WTC11 (cell line): ENCODE data around the gene CYLC2. TPM values are rescaled to one million over a fixed set of nuclear protein-coding genes. Genes with fewer than 3 reads are reported as not detected.

ENCODE experiments used
- ATAC-seq: fragments of 200-7000 bp; cut with Tn5 transposase; 2 replicates; pipeline ENCODE4 v1.10.0; 2021; ENCODE audit warnings: mild to moderate bottlenecking, moderate library complexity
- CTCF ChIA-PET: fragments of 300-600 bp; sonication (Branson Sonifier 250); formaldehyde crosslinking; loops from one replicate; lab custom pipeline; 2021; ENCODE audit warnings: antibody characterized with exemption; lab: Charles Lee
- POLR2A ChIA-PET: fragments of 350-600 bp; sonication (Branson Sonifier 250); formaldehyde crosslinking; loops from one replicate; lab custom pipeline; 2021; ENCODE audit warnings: antibody characterized with exemption; lab: Charles Lee
- DNase-seq: peaks from one replicate; pipeline ENCODE4 v3.0.0; 2021; ENCODE audit warnings: low spot score
- H3K27ac Mint-ChIP-seq: 2 replicates; pipeline ENCODE4 v1.8.0; 2021; ENCODE audit warnings: mixed read lengths
- H3K27me3 Mint-ChIP-seq: 2 replicates; pipeline ENCODE4 v1.8.0; 2021; ENCODE audit warnings: low read depth, mild to moderate bottlenecking, moderate library complexity, mixed read lengths
- H3K36me3 Mint-ChIP-seq: 2 replicates; pipeline ENCODE4 v1.8.0; 2021; ENCODE audit warnings: mixed read lengths
- H3K4me1 Mint-ChIP-seq: 2 replicates; pipeline ENCODE4 v1.8.0; 2022; ENCODE audit warnings: mixed read lengths
- H3K4me3 Mint-ChIP-seq: 2 replicates; pipeline ENCODE4 v1.8.0; 2021; ENCODE audit warnings: mild to moderate bottlenecking, moderate library complexity, mixed read lengths
- H3K9me3 Mint-ChIP-seq: 2 replicates; pipeline ENCODE4 v1.8.0; 2021; ENCODE audit warnings: mixed read lengths
- AR ChIP-seq: fragments of 250-450 bp; sonication (Bioruptor Pico); IDR thresholded peaks from 2 replicates; pipeline ENCODE4 v1.9.0; 2021; ENCODE audit warnings: mild to moderate bottlenecking
- ARID4B ChIP-seq: sonication (generic); formaldehyde crosslinking; IDR thresholded peaks from 2 replicates; pipeline ENCODE4 v1.8.0; 2023; ENCODE audit warnings: missing genetic modification reagents, mild to moderate bottlenecking, borderline replicate concordance
- ETV6 ChIP-seq: sonication (generic); formaldehyde crosslinking; IDR thresholded peaks from 2 replicates; pipeline ENCODE4 v1.8.1; 2022; ENCODE audit warnings: mild to moderate bottlenecking, missing genetic modification reagents
- HMGA2 ChIP-seq: fragments of 250-450 bp; sonication (Bioruptor Pico); IDR thresholded peaks from 2 replicates; pipeline ENCODE4 v1.4.0; 2021; ENCODE audit warnings: mild to moderate bottlenecking, moderate library complexity
- KAT7 ChIP-seq: sonication (generic); formaldehyde crosslinking; IDR thresholded peaks from 2 replicates; pipeline ENCODE4 v1.8.1; 2023; ENCODE audit warnings: missing genetic modification reagents, mild to moderate bottlenecking, borderline replicate concordance
- MAX ChIP-seq: sonication (generic); formaldehyde crosslinking; IDR thresholded peaks from 2 replicates; pipeline ENCODE4 v1.8.0; 2022; ENCODE audit warnings: mild to moderate bottlenecking, missing genetic modification reagents
- MXD4 ChIP-seq: fragments of 250-450 bp; sonication (Bioruptor Pico); IDR thresholded peaks from 2 replicates; pipeline ENCODE4 v1.8.0; 2021; ENCODE audit warnings: mild to moderate bottlenecking, moderate library complexity, borderline replicate concordance
- ZNF263 ChIP-seq: sonication (generic); formaldehyde crosslinking; IDR thresholded peaks from 2 replicates; pipeline ENCODE4 v1.8.1; 2022; ENCODE audit warnings: low read depth, mild to moderate bottlenecking, moderate library complexity, missing genetic modification reagents
- ZNF317 ChIP-seq: sonication (generic); formaldehyde crosslinking; IDR thresholded peaks from 2 replicates; pipeline ENCODE4 v1.8.1; 2023; ENCODE audit warnings: low read depth, mild to moderate bottlenecking, moderate library complexity, missing genetic modification reagents, borderline replicate concordance
- total RNA-seq: library from RNA; stranded (reverse); gene quantifications from 3 replicates; pipeline ENCODE4 v1.2.3, GENCODE V29; 2021
- TF ChIP-seq, protein P1 (sequence below): fragments of 250-450 bp; sonication (Bioruptor Pico); IDR thresholded peaks from 2 replicates; pipeline ENCODE4 v1.9.0; 2021; ENCODE audit warnings: mild to moderate bottlenecking

The CYLC2 gene
- total RNA-seq, 1 experiment from 2014 or later: not detected

- Mint-ChIP-seq H3K4me3 (no peak overlapping the region), H3K9me3 (no peaks in the 10 kb centered on the region), H3K27me3 (no peaks in the 10 kb centered on the region), H3K27ac (no peak overlapping the region), H3K4me1 (no peaks in the 10 kb centered on the region), H3K36me3 (no peaks in the 10 kb centered on the region)
- ATAC-seq (no peak), DNase-seq (no peak)
- POLR2A ChIA-PET: no interaction called here
- no peak for TF ChIP-seq ZNF263 (CRISPR knock-in tag)
- TF ChIP-seq KAT7: no peak
- no peak for TF ChIP-seq ARID4B
- TF ChIP-seq MAX (CRISPR knock-in tag): no peak
- no peak for TF ChIP-seq ZNF317
- TF ChIP-seq AR (CRISPR knock-in tag): no peak
- CTCF ChIA-PET: no interaction called here
These were observed 19.1 kb downstream of the CYLC2 start for GRCh38 chr9:103014242-103014641.

- DNase-seq (no peak), ATAC-seq (no peak)
- Mint-ChIP-seq H3K4me1 (no peaks in the 10 kb centered on the region), H3K4me3 (no peak overlapping the region), H3K27me3 (no peaks in the 10 kb centered on the region; the same call in none of the 2 replicates), H3K36me3 (peaks cover 2% of the 10 kb centered on the region; the same call in 1 of the 2 replicates), H3K9me3 (peaks cover 20% of the 10 kb centered on the region), H3K27ac (no peak overlapping the region)
- POLR2A ChIA-PET: no interaction called here
- CTCF ChIA-PET: no interaction called here
- TF ChIP-seq MXD4 (CRISPR knock-in tag): no peak
- TF ChIP-seq AR (CRISPR knock-in tag): no peak
- TF ChIP-seq HMGA2 (CRISPR knock-in tag): no peak
- no peak for TF ChIP-seq ETV6
- TF ChIP-seq, protein P1, sequence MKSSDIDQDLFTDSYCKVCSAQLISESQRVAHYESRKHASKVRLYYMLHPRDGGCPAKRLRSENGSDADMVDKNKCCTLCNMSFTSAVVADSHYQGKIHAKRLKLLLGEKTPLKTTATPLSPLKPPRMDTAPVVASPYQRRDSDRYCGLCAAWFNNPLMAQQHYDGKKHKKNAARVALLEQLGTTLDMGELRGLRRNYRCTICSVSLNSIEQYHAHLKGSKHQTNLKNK (CRISPR knock-in tag): no peak
These were observed 30.7 kb downstream of the CYLC2 start for GRCh38 chr9:103025796-103026195.
